A673 (cell line): ENCODE data around the gene PPP1R18.

Source experiments
- EZH2 ChIP-seq: fragments of 200-600 bp; sonication (generic); IDR thresholded peaks from 2 replicates; pipeline ENCODE4 v1.6.1; 2017; ENCODE audit warnings: borderline replicate concordance, low read depth, mild to moderate bottlenecking, mixed read lengths, antibody characterized with exemption, low read length; ENCODE audit not compliant: poor library complexity, severe bottlenecking
- TF ChIP-seq, protein P1 (sequence below): fragments of 300-800, 200-600 bp; sonication (generic); conservative IDR thresholded peaks from 2 replicates; pipeline ENCODE4 v1.5.1; 2017; ENCODE audit warnings: low read depth, mild to moderate bottlenecking, antibody characterized with exemption, low read length, moderate library complexity, mixed read lengths

DNA sequence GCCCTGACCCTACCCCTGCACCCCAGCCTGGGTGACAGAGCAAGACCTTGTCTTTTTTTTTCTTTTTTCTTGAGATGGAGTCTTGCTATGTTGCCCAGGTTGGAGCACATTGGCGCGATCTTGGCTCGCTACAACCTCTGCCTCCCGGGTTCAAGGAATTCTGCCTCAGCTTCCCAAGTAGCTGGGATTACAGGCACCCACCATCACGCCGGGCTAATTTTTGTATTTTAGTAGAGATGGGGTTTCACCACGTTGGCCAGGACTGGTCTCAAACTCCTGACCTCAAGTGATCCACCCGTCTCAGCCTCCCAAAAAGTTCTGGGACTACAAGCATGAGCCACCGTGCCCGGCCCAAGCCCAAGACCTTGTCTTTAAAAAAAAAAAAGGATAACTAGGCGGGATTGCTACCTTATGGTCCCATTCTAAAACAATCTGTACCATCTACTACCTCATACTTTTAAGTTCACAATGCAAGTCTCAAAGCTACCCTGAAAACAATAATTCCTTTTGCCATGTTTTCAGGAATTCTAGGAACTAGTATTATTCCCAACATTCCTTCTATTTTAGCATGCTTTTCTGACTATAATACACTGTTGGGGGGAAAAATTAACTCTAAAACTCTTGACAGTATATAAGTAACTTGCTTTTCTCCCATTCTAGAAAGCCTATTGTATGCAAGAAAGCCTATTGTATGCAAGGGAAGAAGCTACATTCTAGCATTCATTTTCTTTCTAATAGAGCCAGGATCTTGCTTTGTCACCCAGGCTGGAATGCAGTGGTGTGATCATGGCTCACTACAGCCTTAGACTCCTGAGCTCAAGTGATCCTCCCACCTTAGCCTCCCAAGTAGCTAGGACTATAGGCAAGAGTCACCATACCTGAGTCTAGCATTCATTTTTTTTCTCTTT lies 40.3 kb upstream of the PPP1R18 start:
- TF ChIP-seq, protein P1, sequence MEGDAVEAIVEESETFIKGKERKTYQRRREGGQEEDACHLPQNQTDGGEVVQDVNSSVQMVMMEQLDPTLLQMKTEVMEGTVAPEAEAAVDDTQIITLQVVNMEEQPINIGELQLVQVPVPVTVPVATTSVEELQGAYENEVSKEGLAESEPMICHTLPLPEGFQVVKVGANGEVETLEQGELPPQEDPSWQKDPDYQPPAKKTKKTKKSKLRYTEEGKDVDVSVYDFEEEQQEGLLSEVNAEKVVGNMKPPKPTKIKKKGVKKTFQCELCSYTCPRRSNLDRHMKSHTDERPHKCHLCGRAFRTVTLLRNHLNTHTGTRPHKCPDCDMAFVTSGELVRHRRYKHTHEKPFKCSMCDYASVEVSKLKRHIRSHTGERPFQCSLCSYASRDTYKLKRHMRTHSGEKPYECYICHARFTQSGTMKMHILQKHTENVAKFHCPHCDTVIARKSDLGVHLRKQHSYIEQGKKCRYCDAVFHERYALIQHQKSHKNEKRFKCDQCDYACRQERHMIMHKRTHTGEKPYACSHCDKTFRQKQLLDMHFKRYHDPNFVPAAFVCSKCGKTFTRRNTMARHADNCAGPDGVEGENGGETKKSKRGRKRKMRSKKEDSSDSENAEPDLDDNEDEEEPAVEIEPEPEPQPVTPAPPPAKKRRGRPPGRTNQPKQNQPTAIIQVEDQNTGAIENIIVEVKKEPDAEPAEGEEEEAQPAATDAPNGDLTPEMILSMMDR, result no peak
- no peak for TF ChIP-seq EZH2
